ENCODE data around the gene FHOD3.

DNA sequence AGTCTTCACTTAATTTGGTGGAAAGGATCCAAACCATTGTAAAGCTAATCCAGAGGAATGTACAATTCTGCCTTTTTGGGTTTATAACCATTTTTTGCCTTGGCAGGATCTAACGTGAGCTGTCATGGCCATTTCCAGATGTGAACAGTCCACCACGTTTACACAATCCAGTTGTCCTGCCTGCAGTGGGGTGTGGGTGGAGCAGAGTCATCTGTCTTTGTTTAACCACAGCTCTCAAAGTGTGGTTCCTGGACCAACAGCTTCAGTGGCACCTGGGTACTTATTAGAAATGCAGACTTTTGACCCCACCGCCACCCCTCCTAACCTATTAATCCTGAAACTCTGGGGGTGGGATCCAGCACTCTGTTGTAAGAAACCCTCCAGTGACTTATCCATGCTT lies 35.9 kb downstream of the FHOD3 start:
- TF ChIP-seq, protein P1, sequence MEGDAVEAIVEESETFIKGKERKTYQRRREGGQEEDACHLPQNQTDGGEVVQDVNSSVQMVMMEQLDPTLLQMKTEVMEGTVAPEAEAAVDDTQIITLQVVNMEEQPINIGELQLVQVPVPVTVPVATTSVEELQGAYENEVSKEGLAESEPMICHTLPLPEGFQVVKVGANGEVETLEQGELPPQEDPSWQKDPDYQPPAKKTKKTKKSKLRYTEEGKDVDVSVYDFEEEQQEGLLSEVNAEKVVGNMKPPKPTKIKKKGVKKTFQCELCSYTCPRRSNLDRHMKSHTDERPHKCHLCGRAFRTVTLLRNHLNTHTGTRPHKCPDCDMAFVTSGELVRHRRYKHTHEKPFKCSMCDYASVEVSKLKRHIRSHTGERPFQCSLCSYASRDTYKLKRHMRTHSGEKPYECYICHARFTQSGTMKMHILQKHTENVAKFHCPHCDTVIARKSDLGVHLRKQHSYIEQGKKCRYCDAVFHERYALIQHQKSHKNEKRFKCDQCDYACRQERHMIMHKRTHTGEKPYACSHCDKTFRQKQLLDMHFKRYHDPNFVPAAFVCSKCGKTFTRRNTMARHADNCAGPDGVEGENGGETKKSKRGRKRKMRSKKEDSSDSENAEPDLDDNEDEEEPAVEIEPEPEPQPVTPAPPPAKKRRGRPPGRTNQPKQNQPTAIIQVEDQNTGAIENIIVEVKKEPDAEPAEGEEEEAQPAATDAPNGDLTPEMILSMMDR (IDR thresholded peaks at IDR 0.05) = no peak
- TF ChIP-seq POLR2AphosphoS5 (IDR thresholded peaks at IDR 0.05; ENCODE audit: low read depth, low read length) = no peak
- TF ChIP-seq, protein P2, sequence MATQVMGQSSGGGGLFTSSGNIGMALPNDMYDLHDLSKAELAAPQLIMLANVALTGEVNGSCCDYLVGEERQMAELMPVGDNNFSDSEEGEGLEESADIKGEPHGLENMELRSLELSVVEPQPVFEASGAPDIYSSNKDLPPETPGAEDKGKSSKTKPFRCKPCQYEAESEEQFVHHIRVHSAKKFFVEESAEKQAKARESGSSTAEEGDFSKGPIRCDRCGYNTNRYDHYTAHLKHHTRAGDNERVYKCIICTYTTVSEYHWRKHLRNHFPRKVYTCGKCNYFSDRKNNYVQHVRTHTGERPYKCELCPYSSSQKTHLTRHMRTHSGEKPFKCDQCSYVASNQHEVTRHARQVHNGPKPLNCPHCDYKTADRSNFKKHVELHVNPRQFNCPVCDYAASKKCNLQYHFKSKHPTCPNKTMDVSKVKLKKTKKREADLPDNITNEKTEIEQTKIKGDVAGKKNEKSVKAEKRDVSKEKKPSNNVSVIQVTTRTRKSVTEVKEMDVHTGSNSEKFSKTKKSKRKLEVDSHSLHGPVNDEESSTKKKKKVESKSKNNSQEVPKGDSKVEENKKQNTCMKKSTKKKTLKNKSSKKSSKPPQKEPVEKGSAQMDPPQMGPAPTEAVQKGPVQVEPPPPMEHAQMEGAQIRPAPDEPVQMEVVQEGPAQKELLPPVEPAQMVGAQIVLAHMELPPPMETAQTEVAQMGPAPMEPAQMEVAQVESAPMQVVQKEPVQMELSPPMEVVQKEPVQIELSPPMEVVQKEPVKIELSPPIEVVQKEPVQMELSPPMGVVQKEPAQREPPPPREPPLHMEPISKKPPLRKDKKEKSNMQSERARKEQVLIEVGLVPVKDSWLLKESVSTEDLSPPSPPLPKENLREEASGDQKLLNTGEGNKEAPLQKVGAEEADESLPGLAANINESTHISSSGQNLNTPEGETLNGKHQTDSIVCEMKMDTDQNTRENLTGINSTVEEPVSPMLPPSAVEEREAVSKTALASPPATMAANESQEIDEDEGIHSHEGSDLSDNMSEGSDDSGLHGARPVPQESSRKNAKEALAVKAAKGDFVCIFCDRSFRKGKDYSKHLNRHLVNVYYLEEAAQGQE (IDR thresholded peaks at IDR 0.05; ENCODE audit: insufficient read depth in 1 of 2, low read depth in 2 of 2, low read length in 1 of 2) = no peak
- TF ChIP-seq TCF7L2 (IDR thresholded peaks at IDR 0.05; ENCODE audit: low read depth, low read length) = no peak
- no peak for TF ChIP-seq SIN3A (IDR thresholded peaks at IDR 0.05; ENCODE audit: borderline replicate concordance, insufficient read depth, low read depth, low read length)

Data from Panc1 (cell line).